HepG2 (cell line): Measurements from ENCODE around the gene KIF6. TPM values are rescaled to one million over a fixed set of nuclear protein-coding genes. Genes with fewer than 3 reads are reported as not detected.

ENCODE experiments used
- ATAC-seq: fragments of 200-7000 bp; cut with Tn5 transposase; 3 replicates; pipeline ENCODE4 v1.9.1; 2020; ENCODE audit warnings: mild to moderate bottlenecking, moderate library complexity
- BruUV-seq: library from RNA; stranded (reverse); fragments of 400-500 nt; replicated peaks from 2 replicates; lab custom pipeline; 2021; lab: Mats Ljungman, UMichigan
- CTCF ChIA-PET: fragments of 300-600 bp; formaldehyde crosslinking; extraction: SDS; loops from one replicate; lab custom pipeline; 2021; ENCODE audit warnings: low total read pairs, inconsistent platforms, low intra/inter-chr PET ratio; lab: Yijun Ruan, JAX
- POLR2A ChIA-PET: fragments of 350-600 bp; sonication (Branson Sonifier 250); formaldehyde crosslinking; loops from one replicate; lab custom pipeline; 2020; ENCODE audit warnings: antibody characterized with exemption, inconsistent platforms; lab: Yijun Ruan, JAX
- DNase-seq: peaks from one replicate; pipeline ENCODE4 v3.0.0-alpha.2; 2015; ENCODE audit warnings: low spot score
- FAIRE-seq: peaks from 3 replicates; lab custom pipeline; 2011; peaks lifted over from hg19 to GRCh38; lab: Jason Lieb, UNC
- H2AFZ ChIP-seq: one replicate; pipeline ENCODE4 v1.6.1; 2011; ENCODE audit warnings: low read length, inconsistent platforms
- H3K27ac ChIP-seq: fragments of 300-600 bp; 3 replicates; pipeline ENCODE4 v1.8.0; 2011; ENCODE audit warnings: mixed run types, mild to moderate bottlenecking, mixed read lengths, low read length, inconsistent platforms; ENCODE audit not compliant: insufficient read depth; ENCODE audit errors: extremely low read length
- H3K27me3 ChIP-seq, 2 experiments: fragments of 200-600 bp in 1 of 2; 2 replicates in 1 of 2; 3 replicates in 1 of 2; pipeline versions ENCODE4 v1.6.0 to v1.8.0; 2011; ENCODE audit warnings: low read length in 2 of 2, mild to moderate bottlenecking in 2 of 2, moderate library complexity in 2 of 2, inconsistent platforms in 1 of 2; ENCODE audit not compliant: insufficient read depth in 2 of 2, control insufficient read depth in 1 of 2
- H3K36me3 ChIP-seq, 2 experiments: fragments of 200-600 bp in 1 of 2; replicated peaks in 1 of 2; 2 replicates in 1 of 2; 3 replicates in 1 of 2; pipeline versions ENCODE4 v1.5.1 to v1.8.0; 2011; ENCODE audit warnings: low read length in 2 of 2, inconsistent platforms in 1 of 2; ENCODE audit not compliant: insufficient read depth in 2 of 2, control insufficient read depth in 1 of 2
- H3K4me1 ChIP-seq: 2 replicates; pipeline ENCODE4 v1.5.1; 2012; ENCODE audit warnings: low read length, inconsistent platforms; ENCODE audit not compliant: insufficient read depth
- H3K4me2 ChIP-seq: 2 replicates; pipeline ENCODE4 v1.6.0; 2011; ENCODE audit warnings: low read depth, low read length, inconsistent platforms
- H3K4me3 ChIP-seq, 3 experiments: fragments of 200-600 bp in 1 of 3; sonication (generic), shearing (Covaris generic) in 1 of 3; replicated peaks in 1 of 3; 2 replicates each; pipeline ENCODE4 v1.5.1; 2011 to 2016; ENCODE audit warnings: low read length in 3 of 3, inconsistent platforms in 2 of 3, low read depth in 2 of 3, mild to moderate bottlenecking in 2 of 3, control low read depth in 1 of 3, mixed read lengths in 1 of 3; ENCODE audit not compliant: insufficient read depth in 1 of 3
- H3K79me2 ChIP-seq: one replicate; pipeline ENCODE4 v1.6.1; 2011; ENCODE audit warnings: low read length, inconsistent platforms; ENCODE audit not compliant: insufficient read depth
- H3K9ac ChIP-seq: 2 replicates; pipeline ENCODE4 v1.6.0; 2011; ENCODE audit warnings: mild to moderate bottlenecking, low read depth, low read length, inconsistent platforms; ENCODE audit not compliant: insufficient read depth
- H3K9me3 ChIP-seq: 2 replicates; pipeline ENCODE4 v1.5.1; 2012; ENCODE audit warnings: mild to moderate bottlenecking, low read length
- H4K20me1 ChIP-seq: 2 replicates; pipeline ENCODE4 v1.6.0; 2011; ENCODE audit warnings: inconsistent platforms, mild to moderate bottlenecking, low read length, moderate library complexity; ENCODE audit not compliant: insufficient read depth
- ATF2 ChIP-seq: sonication (generic); formaldehyde crosslinking; IDR thresholded peaks from 2 replicates; pipeline ENCODE4 v1.4.0; 2020; ENCODE audit warnings: missing genetic modification reagents
- DBP ChIP-seq: sonication (generic); formaldehyde crosslinking; IDR thresholded peaks from 2 replicates; pipeline ENCODE4 v1.4.0; 2020; ENCODE audit warnings: missing genetic modification reagents; ENCODE audit errors: not compliant biosample characterization
- DDIT3 ChIP-seq: sonication (generic); formaldehyde crosslinking; IDR thresholded peaks from 2 replicates; pipeline ENCODE4 v1.4.0; 2020; ENCODE audit warnings: mild to moderate bottlenecking, missing genetic modification reagents
- MBD4 ChIP-seq: IDR thresholded peaks from 2 replicates; pipeline ENCODE4 v1.6.1; 2012; ENCODE audit warnings: low read length, inconsistent platforms, borderline replicate concordance
- MED13 ChIP-seq: sonication (generic); formaldehyde crosslinking; IDR thresholded peaks from 2 replicates; pipeline ENCODE4 v1.5.0; 2020; ENCODE audit warnings: missing genetic modification reagents
- NCOA2 ChIP-seq: sonication (generic); formaldehyde crosslinking; IDR thresholded peaks from 2 replicates; pipeline ENCODE4 v1.8.0; 2022; ENCODE audit warnings: inconsistent platforms
- NRL ChIP-seq: sonication (generic); formaldehyde crosslinking; IDR thresholded peaks from 2 replicates; pipeline ENCODE4 v1.5.0; 2020; ENCODE audit warnings: missing genetic modification reagents, mild to moderate bottlenecking, moderate library complexity, borderline replicate concordance
- PTBP1 ChIP-seq: fragments of 200-400 bp; formaldehyde crosslinking; IDR thresholded peaks from 2 replicates; pipeline ENCODE4 v1.6.1; 2018; ENCODE audit warnings: low read length, low read depth; ENCODE audit not compliant: poor library complexity, severe bottlenecking
- REXO4 ChIP-seq: sonication (generic); formaldehyde crosslinking; IDR thresholded peaks from 2 replicates; pipeline ENCODE4 v1.8.0; 2022; ENCODE audit warnings: missing genetic modification reagents, mild to moderate bottlenecking, borderline replicate concordance
- ZBTB2 ChIP-seq: sonication (generic); formaldehyde crosslinking; IDR thresholded peaks from 2 replicates; pipeline ENCODE4 v1.8.0; 2022; ENCODE audit warnings: low read depth, missing genetic modification reagents
- ZBTB39 ChIP-seq: sonication (generic); formaldehyde crosslinking; IDR thresholded peaks from 2 replicates; pipeline ENCODE4 v1.5.0; 2020; ENCODE audit warnings: missing genetic modification reagents
- ZBTB7B ChIP-seq: sonication (generic); formaldehyde crosslinking; IDR thresholded peaks from 2 replicates; pipeline ENCODE4 v1.4.0; 2020; ENCODE audit warnings: missing genetic modification reagents
- ZKSCAN8 ChIP-seq: IDR thresholded peaks from 2 replicates; pipeline ENCODE4 v1.6.1; 2016; ENCODE audit warnings: borderline replicate concordance, missing genetic modification reagents, missing compliant biosample characterization
- ZNF264 ChIP-seq: sonication (generic); formaldehyde crosslinking; IDR thresholded peaks from 2 replicates; pipeline ENCODE4 v1.4.0; 2020; ENCODE audit warnings: missing genetic modification reagents
- ZNF3 ChIP-seq: IDR thresholded peaks from 2 replicates; pipeline ENCODE4 v1.7.0; 2017; ENCODE audit warnings: inconsistent platforms
- WGBS: methylation state at CpG from one replicate; pipeline ENCODE4 v1.1.6; 2017; ENCODE audit warnings: low lambda C conversion rate; 5-methylcytosine and 5-hydroxymethylcytosine counted together
- in situ Hi-C: cut with HindIII; loops from 2 replicates; pipeline ENCODE4 v1.10.0; 2017; ENCODE audit warnings: low pct_unique_long_range_greater_than_20kb; ENCODE audit not compliant: extremely low pct_ligation_motif_present
- intact Hi-C: fragments of 100-400 bp; cut with micrococcal nuclease; formaldehyde crosslinking; loops from one replicate; pipeline ENCODE4 v1.10.0; 2022; ENCODE audit not compliant: unreplicated experiment
- polyA plus RNA-seq, 8 experiments: library from polyadenylated mRNA; depleted of rRNA in 3 of 8; stranded (reverse) in 7 of 8; unstranded in 1 of 8; fragments of >200 nt; fragmentation: Illumina TruSeq in 4 of 8; extraction: Trizol in 4 of 8; gene quantifications; 2 replicates each; pipeline versions ENCODE4 v1.2.1 to v1.2.3, GENCODE V29; 2011 to 2016; ENCODE audit warnings: low read depth in 4 of 8, missing spikeins in 1 of 8, mixed read lengths in 1 of 8; ENCODE audit not compliant: insufficient read depth in 1 of 8
- total RNA-seq, 5 experiments: library from RNA; depleted of rRNA; stranded (reverse); fragments of >200 nt; fragmentation: Illumina TruSeq; extraction: Trizol; gene quantifications; 2 replicates each; pipeline ENCODE4 v1.2.3, GENCODE V29; 2016; ENCODE audit warnings: low read depth in 1 of 5

The KIF6 gene
- total and polyA plus RNA-seq, 2 of the 13 experiments (the other 11 are each of a cell fraction or from before 2014, with no cell fraction given), result 0.04 to 0.27 TPM

- no peak for FAIRE-seq
- Histone ChIP-seq H3K9me3 (no peaks in the 10 kb centered on the region), H2AFZ (no peak overlapping the region), H3K4me3 (no peak overlapping the region), H3K9ac (no peak overlapping the region), H4K20me1 (no peaks in the 10 kb centered on the region), H3K4me2 (no peak overlapping the region), H3K79me2 (no peaks in the 10 kb centered on the region), H3K27me3 (no peaks in the 10 kb centered on the region), H3K36me3 (no peaks in the 10 kb centered on the region), H3K27ac (no peak overlapping the region), H3K4me1 (no peaks in the 10 kb centered on the region)
- DNase-seq, result no peak
- in situ Hi-C loops, result loop anchor here (10.0 kb wide), 1 partner anchor 534 kb away; no protein-coding TSS in a partner anchor
- BruUV-seq, result no TSS peak
- CTCF ChIA-PET, result no interaction called here
- POLR2A ChIA-PET, result no interaction called here
- intact Hi-C loops, result no loop called here
- 43% methylated on average over 11 of the region's 13 CpGs for WGBS
- ATAC-seq, result no peak
- TF ChIP-seq PTBP1 (no peak), MED13 (CRISPR knock-in tag) (no peak), ZKSCAN8 (CRISPR knock-in tag) (no peak), DBP (CRISPR knock-in tag) (no peak), MBD4 (no peak), ATF2 (CRISPR knock-in tag) (no peak), NCOA2 (CRISPR knock-in tag) (no peak), ZNF3 (CRISPR knock-in tag) (no peak), ZBTB7B (CRISPR knock-in tag) (no peak), NRL (CRISPR knock-in tag) (no peak), ZBTB2 (CRISPR knock-in tag) (no peak), REXO4 (CRISPR knock-in tag) (no peak), DDIT3 (CRISPR knock-in tag) (no peak), ZNF264 (CRISPR knock-in tag) (no peak), ZBTB39 (CRISPR knock-in tag) (no peak)
Observed at GRCh38 chr6:39350723-39351505, 374.3 kb downstream of the KIF6 start.
